Measurements from ENCODE around the gene DHX38.
A peak's percentile ranks its signal among the peaks of the same experiment; 100 is the strongest.

DHX38 gene

GRCh38 chr16:72120026-72120425, 26.4 kb downstream of the DHX38 start:
- DNase-seq (ENCODE audit: low read depth in 1 of 2, low spot score in 1 of 2), result no peak

GRCh38 chr16:72122308-72122707, 28.7 kb downstream of the DHX38 start:
- no peak for DNase-seq (ENCODE audit: low read depth in 1 of 2, low spot score in 1 of 2)

- no peak for DNase-seq (ENCODE audit: low read depth in 1 of 2, low spot score in 1 of 2)
Observed at GRCh38 chr16:72122916-72123315, 29.3 kb downstream of the DHX38 start.

- DNase-seq (ENCODE audit: low read depth in 1 of 2, low spot score in 1 of 2), result no peak
Observed at GRCh38 chr16:72123426-72123825, 29.8 kb downstream of the DHX38 start.

GRCh38 chr16:72124148-72124547, 30.5 kb downstream of the DHX38 start:
- no peak for DNase-seq (ENCODE audit: low read depth in 1 of 2, low spot score in 1 of 2)

DNA sequence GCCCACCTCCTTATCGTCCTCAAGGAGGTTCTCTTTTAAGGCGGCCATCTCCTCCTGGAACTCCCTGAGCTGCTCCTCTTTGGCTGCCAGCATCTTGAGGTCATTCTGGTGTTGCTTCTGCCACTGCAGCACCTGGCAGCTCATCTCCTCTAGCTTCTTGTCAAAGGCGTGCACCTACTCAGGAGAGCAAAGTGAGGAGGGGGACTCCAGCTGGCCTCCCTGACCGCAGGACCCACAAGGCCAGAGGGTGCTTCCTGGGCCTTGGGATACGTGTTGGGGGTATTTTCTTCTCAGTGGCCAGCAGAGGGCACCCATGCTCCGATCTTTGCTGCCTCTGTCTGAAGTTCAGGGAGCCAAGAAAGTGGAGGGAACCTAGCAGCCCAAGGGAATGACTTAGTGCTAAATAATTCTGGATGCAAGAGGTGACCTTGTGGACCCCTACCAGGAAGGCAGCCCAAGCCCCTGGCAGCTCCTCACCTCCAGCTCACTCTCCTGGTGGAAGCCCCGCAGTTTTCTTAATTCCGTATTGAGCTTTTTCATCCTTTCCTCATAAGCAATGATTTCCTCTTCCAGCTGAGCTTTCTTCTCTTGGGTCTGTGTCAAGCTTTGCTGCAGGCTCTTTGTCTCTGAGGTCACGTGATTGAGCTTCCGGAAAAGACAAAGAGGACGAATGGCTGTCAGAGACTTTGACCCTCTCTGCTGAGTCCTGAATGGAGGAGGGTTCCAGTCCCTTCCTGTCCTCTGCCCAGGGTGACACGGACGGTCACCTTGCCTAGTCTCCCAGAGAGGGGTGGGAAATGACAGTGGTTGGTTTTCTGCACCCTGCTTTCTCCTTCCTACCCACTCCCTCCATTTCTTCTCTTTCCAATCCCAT, 31.4 kb downstream of the DHX38 start:
- DNase-seq (ENCODE audit: low read depth in 1 of 2, low spot score in 1 of 2), result peak in 1 of 2 donors; percentile 48

GRCh38 chr16:72125635-72126428, 32.2 kb downstream of the DHX38 start:
- no peak for DNase-seq (ENCODE audit: low read depth in 1 of 2, low spot score in 1 of 2)

- no peak for DNase-seq (ENCODE audit: low read depth in 1 of 2, low spot score in 1 of 2)
Observed at GRCh38 chr16:72126429-72126765, 32.8 kb downstream of the DHX38 start.

- no peak for DNase-seq (ENCODE audit: low read depth in 1 of 2, low spot score in 1 of 2)
Observed at GRCh38 chr16:72128701-72129100, 35.1 kb downstream of the DHX38 start.

DNA sequence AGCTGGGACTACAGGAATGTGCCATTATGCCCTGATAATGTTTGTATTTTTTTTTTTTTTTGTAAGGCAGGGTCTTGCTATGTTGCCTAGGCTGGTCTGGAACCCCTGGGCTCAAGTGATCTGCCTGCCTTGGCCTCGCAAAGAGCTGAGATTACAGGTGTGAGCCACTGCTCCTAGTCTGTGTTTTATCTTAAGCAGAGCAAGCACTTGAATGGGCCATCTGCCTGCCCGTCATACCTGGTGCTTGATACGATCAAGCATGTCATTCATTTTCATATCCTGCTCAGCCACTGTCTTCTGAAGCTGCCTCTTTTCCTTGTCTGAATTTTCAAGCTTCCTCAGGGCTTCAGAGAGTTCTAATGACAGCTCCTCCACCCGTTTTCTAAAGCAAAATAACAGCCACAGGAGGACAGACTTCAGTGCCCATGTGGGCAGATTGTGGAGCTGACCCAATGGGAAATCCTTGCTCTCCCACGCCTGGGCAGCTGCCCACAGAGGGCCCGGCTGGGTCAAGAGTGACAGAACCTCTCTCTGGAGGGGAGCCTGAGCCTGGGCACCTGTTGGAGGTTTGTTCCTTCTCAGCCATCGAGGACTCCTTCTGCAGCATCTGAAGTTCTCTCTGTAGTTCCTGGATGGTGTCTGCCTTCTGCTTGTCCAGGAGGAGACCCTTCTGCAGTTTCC, 36.5 kb downstream of the DHX38 start:
- DNase-seq (ENCODE audit: low read depth in 1 of 2, low spot score in 1 of 2), result no peak

DNA sequence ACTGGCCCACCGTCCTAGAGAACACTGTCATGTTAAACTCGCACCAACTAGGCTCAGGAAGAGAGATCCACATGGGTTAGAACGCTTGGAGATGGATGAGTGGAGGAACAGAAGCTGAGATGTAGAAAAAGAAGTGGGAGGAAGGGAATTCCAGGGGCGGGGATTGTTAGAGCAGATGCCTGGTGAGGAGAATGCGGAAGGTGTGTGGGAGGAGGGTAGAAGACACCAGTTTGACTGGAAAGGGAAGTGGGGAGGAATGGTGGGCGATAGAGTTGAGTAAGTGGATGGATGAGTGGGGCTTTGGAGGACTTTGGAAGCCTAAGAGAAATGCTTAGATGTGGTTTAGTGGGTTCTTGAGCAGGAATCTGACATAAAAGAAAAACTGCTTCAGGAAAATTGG, 37.4 kb downstream of the DHX38 start:
- no peak for DNase-seq (ENCODE audit: low read depth in 1 of 2, low spot score in 1 of 2)

DNA sequence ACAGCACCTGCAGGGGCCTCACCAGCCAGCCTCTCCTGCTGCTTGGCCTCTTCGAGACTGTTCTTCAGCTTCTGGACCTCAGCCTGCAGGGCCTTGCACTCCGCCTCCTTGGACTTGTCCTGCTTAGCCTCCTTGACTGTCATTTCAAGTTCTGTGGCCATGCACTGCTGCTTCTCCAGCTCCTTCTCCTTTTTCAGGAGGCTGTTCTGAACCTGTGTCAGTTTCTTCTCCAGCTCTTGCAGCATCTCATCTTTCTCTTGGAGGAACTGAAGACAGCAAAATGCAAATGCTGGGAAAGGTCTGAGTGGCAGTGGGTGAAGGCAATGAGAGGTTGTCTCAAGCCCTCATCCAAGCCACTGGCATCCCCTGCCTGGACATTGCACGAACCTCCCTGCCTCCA, 39.1 kb downstream of the DHX38 start:
- DNase-seq (ENCODE audit: low read depth in 1 of 2, low spot score in 1 of 2), result no peak

DNA sequence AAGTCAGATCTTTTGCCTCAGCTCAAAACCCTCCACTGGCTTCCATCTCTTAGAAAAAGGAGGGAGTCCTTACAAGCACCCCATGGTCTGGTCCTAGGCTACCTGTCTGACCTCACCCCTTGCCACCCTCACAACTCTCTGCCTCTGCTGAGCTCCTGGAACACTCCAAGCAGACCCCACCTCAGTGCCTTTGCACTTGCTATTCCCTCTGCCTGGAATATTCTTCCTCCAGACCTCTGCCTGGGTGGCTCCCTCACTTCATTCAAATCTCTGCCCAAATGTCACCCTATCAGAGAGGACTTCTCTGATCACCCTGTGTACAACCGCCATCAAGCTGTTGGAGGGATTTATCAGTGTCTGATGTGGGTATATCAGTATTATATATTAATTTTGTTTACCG, 40.9 kb downstream of the DHX38 start:
- no peak for DNase-seq (ENCODE audit: low read depth in 1 of 2, low spot score in 1 of 2)

DNA sequence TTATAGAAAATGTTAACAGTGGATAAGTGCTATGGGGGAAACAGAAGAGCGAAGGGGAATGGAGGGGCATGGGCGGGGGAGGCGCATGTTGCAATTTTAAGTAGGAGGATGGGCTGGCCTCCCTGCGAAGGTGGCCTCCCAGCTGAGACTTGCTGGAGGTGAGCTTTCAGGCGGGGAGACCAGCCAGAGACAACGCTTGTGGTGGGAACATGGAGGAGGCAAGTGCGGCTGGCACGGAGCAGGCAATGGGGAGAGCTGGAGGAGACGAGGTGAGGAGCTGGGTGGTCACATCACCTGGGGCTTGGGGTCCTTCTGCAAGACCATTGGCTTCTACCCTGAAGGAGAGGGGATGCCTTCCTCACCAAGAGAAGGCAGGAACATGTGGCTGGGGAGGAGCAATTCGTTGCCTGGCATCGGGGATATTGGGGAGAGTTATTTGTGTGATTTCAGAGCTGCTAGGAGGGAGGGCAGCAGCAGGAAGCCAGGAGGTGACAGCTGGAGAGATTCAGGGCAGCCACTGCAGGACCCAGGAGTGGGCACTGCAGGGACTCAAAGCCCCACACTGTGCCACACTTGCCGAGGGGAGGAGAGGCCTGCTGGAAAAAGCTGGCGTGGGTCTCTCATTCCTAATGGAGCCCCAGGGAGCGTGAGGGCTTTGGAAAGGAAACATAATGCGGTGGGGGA, 43.9 kb downstream of the DHX38 start:
- DNase-seq (ENCODE audit: low read depth in 1 of 2, low spot score in 1 of 2), result no peak

- DNase-seq (ENCODE audit: low read depth in 1 of 2, low spot score in 1 of 2), result no peak
Observed at GRCh38 chr16:72138064-72138572, 44.5 kb downstream of the DHX38 start.

- DNase-seq (ENCODE audit: low read depth in 1 of 2, low spot score in 1 of 2), result no peak
Observed at GRCh38 chr16:72139908-72140307, 46.3 kb downstream of the DHX38 start.

DNA sequence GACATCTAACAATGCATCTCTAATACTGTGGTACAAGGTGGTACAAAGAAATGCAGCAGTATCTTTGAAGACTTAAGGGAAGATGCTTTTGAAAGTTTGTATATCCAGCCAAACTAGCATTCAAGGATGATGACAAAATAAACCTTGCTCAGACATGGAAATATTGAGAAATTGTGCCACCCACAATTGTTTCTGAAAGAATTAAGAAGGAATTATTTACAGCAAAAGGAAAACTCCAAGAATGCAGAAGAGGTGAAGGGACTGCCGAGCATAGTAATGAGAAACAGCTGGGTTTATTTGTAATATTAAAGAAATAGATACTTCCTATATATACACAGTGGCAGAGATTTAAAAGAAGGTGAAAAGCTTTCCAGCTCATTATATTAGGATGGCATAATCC, 48.8 kb downstream of the DHX38 start:
- no peak for DNase-seq (ENCODE audit: low read depth in 1 of 2, low spot score in 1 of 2)

DNA sequence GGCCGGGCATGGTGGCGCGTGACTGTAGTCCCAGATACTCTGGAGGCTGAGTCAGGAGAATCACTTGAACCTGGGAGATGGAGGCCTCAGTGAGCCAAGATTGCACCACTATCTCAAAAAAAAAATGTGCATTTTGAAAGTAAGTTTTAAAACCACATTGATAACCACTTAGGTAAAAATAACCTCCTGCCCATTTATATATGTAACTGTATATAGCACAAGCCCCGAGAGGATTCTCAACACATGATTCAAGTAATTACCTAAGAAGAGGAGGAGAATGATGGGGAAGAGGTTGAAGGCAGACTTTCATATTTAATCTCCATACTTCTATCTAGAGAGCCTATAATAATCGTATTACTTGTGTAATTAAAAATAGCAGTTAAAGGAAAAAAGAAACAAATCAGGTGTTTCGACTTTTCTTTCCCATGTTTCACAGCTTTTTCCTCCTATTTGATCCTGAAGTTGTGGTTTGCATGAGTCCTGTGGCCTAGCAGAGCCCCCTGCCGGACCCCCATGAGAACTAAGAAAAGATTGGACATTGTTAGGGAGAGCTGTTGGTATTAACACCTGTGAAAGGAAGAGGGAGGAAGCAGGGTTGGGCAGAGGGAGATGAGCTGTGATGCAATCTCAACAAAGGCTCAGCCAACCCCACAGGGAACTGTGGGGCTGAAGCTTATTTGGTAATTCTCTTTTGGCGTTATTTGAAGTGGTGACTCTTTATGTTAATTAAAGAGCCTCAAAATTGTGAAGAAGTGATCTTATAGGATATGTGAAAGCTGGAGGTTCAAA, 56.2 kb downstream of the DHX38 start:
- no peak for DNase-seq (ENCODE audit: low read depth in 1 of 2, low spot score in 1 of 2)

DNA sequence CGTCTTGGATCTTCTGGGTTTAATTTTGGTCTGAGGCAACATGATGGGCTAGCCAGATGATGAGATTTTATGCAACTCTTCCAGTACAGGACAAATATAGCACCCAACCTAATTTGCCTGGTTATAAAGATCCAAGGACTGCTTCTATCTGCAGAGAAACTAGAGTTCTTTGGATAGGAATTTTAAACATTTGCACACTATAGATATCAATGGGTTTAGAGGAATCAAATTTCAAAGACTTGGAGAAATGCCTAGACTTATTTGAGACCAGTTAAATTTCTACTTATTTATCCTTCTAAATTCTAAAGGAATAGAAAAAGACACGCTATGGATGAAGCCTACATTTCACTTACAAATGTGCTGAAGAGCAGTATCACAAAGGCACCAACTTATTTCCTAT, 65.7 kb downstream of the DHX38 start:
- no peak for DNase-seq (ENCODE audit: low read depth in 1 of 2, low spot score in 1 of 2)

- DNase-seq (ENCODE audit: low read depth in 1 of 2, low spot score in 1 of 2), result no peak
Observed at GRCh38 chr16:72159801-72160200, 66.2 kb downstream of the DHX38 start.

Data from stimulated activated CD4-positive, alpha-beta T cell treated with anti-CD3 and anti-CD28 coated beads, Interleukin-15, amount 100 ng/mL, for 1 hour (primary cell).